SK-N-SH treated with all-trans-retinoic acid at 6 μM for 48 hours (cell line): ENCODE results near the gene PSMD12.

Experiments
- ATAC-seq: fragments of 200-7000 bp; cut with Tn5 transposase; 3 replicates; pipeline ENCODE4 v1.9.1; 2020; ENCODE audit warnings: mild to moderate bottlenecking, moderate library complexity
- ARNTL ChIP-seq: fragments of 450-650 bp; formaldehyde crosslinking; IDR thresholded peaks from 2 replicates; pipeline ENCODE4 v1.5.0; 2020; ENCODE audit warnings: low read depth, mild to moderate bottlenecking, moderate library complexity, borderline replicate concordance
- BACH2 ChIP-seq: fragments of 250-450 bp; sonication (Bioruptor Pico); IDR thresholded peaks from 2 replicates; pipeline ENCODE4 v1.9.0; 2021; ENCODE audit warnings: mild to moderate bottlenecking, borderline replicate concordance
- CSDC2 ChIP-seq: fragments of 250-450 bp; sonication (Bioruptor Pico); IDR thresholded peaks from 2 replicates; pipeline ENCODE4 v1.5.0; 2020; ENCODE audit warnings: mild to moderate bottlenecking, moderate library complexity
- CSRNP3 ChIP-seq: fragments of 250-450 bp; sonication (Bioruptor Pico); IDR thresholded peaks from 2 replicates; pipeline ENCODE4 v1.5.1; 2021; ENCODE audit warnings: mild to moderate bottlenecking, moderate library complexity
- ESRRG ChIP-seq: fragments of 250-450 bp; sonication (Bioruptor Pico); IDR thresholded peaks from 2 replicates; pipeline ENCODE4 v1.6.1; 2021; ENCODE audit warnings: mild to moderate bottlenecking
- GLIS3 ChIP-seq: fragments of 250-450 bp; sonication (Bioruptor Pico); IDR thresholded peaks from 2 replicates; pipeline ENCODE4 v1.5.0; 2020; ENCODE audit warnings: mild to moderate bottlenecking, moderate library complexity
- ISL1 ChIP-seq: fragments of 250-450 bp; sonication (Bioruptor Pico); IDR thresholded peaks from 2 replicates; pipeline ENCODE4 v2.1.2; 2022; ENCODE audit warnings: mild to moderate bottlenecking, moderate library complexity
- OSR1 ChIP-seq: fragments of 250-450 bp; sonication (Bioruptor Pico); IDR thresholded peaks from 2 replicates; pipeline ENCODE4 v1.8.0; 2022; ENCODE audit warnings: moderate library complexity, mild to moderate bottlenecking, inconsistent platforms
- PATZ1 ChIP-seq: fragments of 250-450 bp; sonication (Bioruptor Pico); IDR thresholded peaks from 2 replicates; pipeline ENCODE4 v1.8.0; 2020; ENCODE audit warnings: mild to moderate bottlenecking, moderate library complexity, borderline replicate concordance
- POU6F1 ChIP-seq: fragments of 250-450 bp; sonication (Bioruptor Pico); IDR thresholded peaks from 2 replicates; pipeline ENCODE4 v1.8.0; 2021; ENCODE audit warnings: low read depth, mild to moderate bottlenecking, moderate library complexity, borderline replicate concordance
- PPARA ChIP-seq: fragments of 250-450 bp; sonication (Bioruptor Pico); IDR thresholded peaks from 2 replicates; pipeline ENCODE4 v1.5.0; 2020; ENCODE audit warnings: mild to moderate bottlenecking, borderline replicate concordance
- RARB ChIP-seq: fragments of 250-450 bp; sonication (Bioruptor Pico); IDR thresholded peaks from 2 replicates; pipeline ENCODE4 v1.8.0; 2021; ENCODE audit warnings: mild to moderate bottlenecking, moderate library complexity
- SNAI2 ChIP-seq: fragments of 250-450 bp; sonication (Bioruptor Pico); IDR thresholded peaks from 2 replicates; pipeline ENCODE4 v1.5.0; 2020; ENCODE audit warnings: mild to moderate bottlenecking, moderate library complexity
- TCF4 ChIP-seq: fragments of 250-450 bp; sonication (Bioruptor Pico); IDR thresholded peaks from 2 replicates; pipeline ENCODE4 v1.8.0; 2021; ENCODE audit warnings: mild to moderate bottlenecking, moderate library complexity, borderline replicate concordance
- TOX ChIP-seq: fragments of 250-450 bp; sonication (Bioruptor Pico); IDR thresholded peaks from 2 replicates; pipeline ENCODE4 v1.8.0; 2021; ENCODE audit warnings: mild to moderate bottlenecking, moderate library complexity, borderline replicate concordance
- TSHZ2 ChIP-seq: fragments of 250-450 bp; sonication (Bioruptor Pico); IDR thresholded peaks from 2 replicates; pipeline ENCODE4 v1.5.0; 2020; ENCODE audit warnings: mild to moderate bottlenecking, moderate library complexity
- ZC3H10 ChIP-seq: fragments of 250-450 bp; sonication (Bioruptor Pico); IDR thresholded peaks from 2 replicates; pipeline ENCODE4 v1.5.1; 2021; ENCODE audit warnings: mild to moderate bottlenecking, moderate library complexity
- ZFP3 ChIP-seq: fragments of 250-450 bp; sonication (Bioruptor Pico); IDR thresholded peaks from 2 replicates; pipeline ENCODE4 v1.5.0; 2020; ENCODE audit warnings: mild to moderate bottlenecking, moderate library complexity
- ZFP30 ChIP-seq: fragments of 450-650 bp; formaldehyde crosslinking; IDR thresholded peaks from 2 replicates; pipeline ENCODE4 v1.5.0; 2022; ENCODE audit warnings: mild to moderate bottlenecking, moderate library complexity
- ZNF565 ChIP-seq: fragments of 450-650 bp; formaldehyde crosslinking; conservative IDR thresholded peaks from 2 replicates; pipeline ENCODE4 v1.5.0; 2020; ENCODE audit warnings: low read depth, mild to moderate bottlenecking, moderate library complexity
- ZNF70 ChIP-seq: fragments of 450-650 bp; formaldehyde crosslinking; IDR thresholded peaks from 2 replicates; pipeline ENCODE4 v1.5.0; 2020; ENCODE audit warnings: mild to moderate bottlenecking, moderate library complexity
- ZNF8 ChIP-seq: fragments of 450-650 bp; formaldehyde crosslinking; IDR thresholded peaks from 2 replicates; pipeline ENCODE4 v1.5.0; 2020; ENCODE audit warnings: mild to moderate bottlenecking, moderate library complexity

The PSMD12 gene

GRCh38 chr17:67392111-67392510 lies 25.7 kb upstream of the PSMD12 start:
- no peak for ATAC-seq
- TF ChIP-seq RARB (CRISPR knock-in tag) (no peak), POU6F1 (CRISPR knock-in tag) (no peak), ZFP3 (no peak), ARNTL (no peak), GLIS3 (no peak), CSDC2 (no peak), TSHZ2 (CRISPR knock-in tag) (no peak)

GRCh38 chr17:67390646-67391361 lies 24.4 kb upstream of the PSMD12 start:
- TF ChIP-seq ZNF70 (CRISPR knock-in tag): no peak
- TF ChIP-seq GLIS3: no peak
- TF ChIP-seq RARB (CRISPR knock-in tag): peak; percentile 12; the same call in 1 of the 2 replicates
- TF ChIP-seq ESRRG: no peak
- TF ChIP-seq ISL1 (CRISPR knock-in tag): peak; percentile 41
- no peak for TF ChIP-seq BACH2 (CRISPR knock-in tag)
- no peak for TF ChIP-seq ZFP30
- no peak for TF ChIP-seq ZNF565 (CRISPR knock-in tag)
- no peak; the same call in 1 of the 2 replicates for TF ChIP-seq CSDC2
- TF ChIP-seq PPARA: no peak
- no peak for TF ChIP-seq TSHZ2 (CRISPR knock-in tag)
- TF ChIP-seq CSRNP3 (CRISPR knock-in tag): no peak
- TF ChIP-seq TCF4 (CRISPR knock-in tag): no peak
- TF ChIP-seq SNAI2 (CRISPR knock-in tag): no peak
- TF ChIP-seq TOX (CRISPR knock-in tag): peak; percentile 96; the same call in 1 of the 2 replicates
- TF ChIP-seq ZNF8 (CRISPR knock-in tag): no peak
- peak; percentile 88 for TF ChIP-seq ZC3H10 (CRISPR knock-in tag)
- TF ChIP-seq ZFP3: peak; percentile 94
- peak; percentile 76 for ATAC-seq

- no peak; the same call in 1 of the 3 replicates for ATAC-seq
- no peak for TF ChIP-seq SNAI2 (CRISPR knock-in tag)
- no peak for TF ChIP-seq ZNF8 (CRISPR knock-in tag)
- no peak for TF ChIP-seq ARNTL
- no peak for TF ChIP-seq ZFP3
- no peak for TF ChIP-seq OSR1
- no peak for TF ChIP-seq ESRRG
- TF ChIP-seq CSDC2: no peak
- TF ChIP-seq RARB (CRISPR knock-in tag): no peak
- no peak for TF ChIP-seq TOX (CRISPR knock-in tag)
- no peak for TF ChIP-seq PATZ1 (CRISPR knock-in tag)
- TF ChIP-seq POU6F1 (CRISPR knock-in tag): no peak
- TF ChIP-seq ZC3H10 (CRISPR knock-in tag): no peak
- no peak for TF ChIP-seq GLIS3
- no peak for TF ChIP-seq PPARA
Observed at GRCh38 chr17:67390006-67390645, 23.7 kb upstream of the PSMD12 start.
